Nephron progenitor cell (in vitro differentiated cells): Measurements from ENCODE around the gene ZNF546.

Source experiments
- DNase-seq: peaks from one replicate; pipeline ENCODE4 v3.0.0; 2021
- H3K27ac Mint-ChIP-seq: 2 replicates; pipeline ENCODE4 v1.8.0; 2021; ENCODE audit warnings: mild to moderate bottlenecking, moderate library complexity, mixed read lengths
- H3K27me3 Mint-ChIP-seq: 2 replicates; pipeline ENCODE4 v1.8.0; 2021; ENCODE audit warnings: mild to moderate bottlenecking, low read depth, mixed read lengths; ENCODE audit not compliant: poor library complexity
- H3K36me3 Mint-ChIP-seq: 2 replicates; pipeline ENCODE4 v1.8.0; 2021; ENCODE audit warnings: low read depth, mixed read lengths
- H3K4me1 Mint-ChIP-seq: 2 replicates; pipeline ENCODE4 v1.8.0; 2021; ENCODE audit warnings: mixed read lengths
- H3K4me3 Mint-ChIP-seq: 2 replicates; pipeline ENCODE4 v1.8.0; 2021; ENCODE audit warnings: mild to moderate bottlenecking, moderate library complexity, mixed read lengths
- H3K9me3 Mint-ChIP-seq: 2 replicates; pipeline ENCODE4 v1.8.0; 2021; ENCODE audit warnings: mild to moderate bottlenecking, moderate library complexity, mixed read lengths
- CTCF ChIP-seq: fragments of 200-600 bp; sonication (generic); IDR thresholded peaks from 2 replicates; pipeline ENCODE4 v1.5.0; 2021; ENCODE audit warnings: antibody characterized with exemption

Gene ZNF546

GRCh38 chr19:40006273-40006691 lies 9.4 kb downstream of the ZNF546 start:
- H3K36me3 Mint-ChIP-seq = peaks cover 57% of the 10 kb centered on the region
- no peaks in the 10 kb centered on the region for H3K27me3 Mint-ChIP-seq
- H3K27ac Mint-ChIP-seq = peak overlapping the region; percentile 14
- no peaks in the 10 kb centered on the region for H3K4me1 Mint-ChIP-seq
- H3K4me3 Mint-ChIP-seq = no peak overlapping the region
- peaks cover 25% of the 10 kb centered on the region for H3K9me3 Mint-ChIP-seq
- TF ChIP-seq CTCF = no peak
- DNase-seq = no peak

GRCh38 chr19:40009674-40010073 lies 12.8 kb downstream of the ZNF546 start:
- no peak overlapping the region for H3K27ac Mint-ChIP-seq
- TF ChIP-seq CTCF = no peak
- H3K36me3 Mint-ChIP-seq = peaks cover 86% of the 10 kb centered on the region
- DNase-seq = no peak
- no peaks in the 10 kb centered on the region for H3K27me3 Mint-ChIP-seq
- no peaks in the 10 kb centered on the region for H3K4me1 Mint-ChIP-seq
- peaks cover 59% of the 10 kb centered on the region for H3K9me3 Mint-ChIP-seq
- no peak overlapping the region for H3K4me3 Mint-ChIP-seq

- no peak overlapping the region for H3K27ac Mint-ChIP-seq
- no peak for TF ChIP-seq CTCF
- peaks cover 84% of the 10 kb centered on the region for H3K36me3 Mint-ChIP-seq
- no peak overlapping the region for H3K4me3 Mint-ChIP-seq
- H3K4me1 Mint-ChIP-seq = no peaks in the 10 kb centered on the region
- DNase-seq = no peak
- H3K9me3 Mint-ChIP-seq = peaks cover 97% of the 10 kb centered on the region
- no peaks in the 10 kb centered on the region for H3K27me3 Mint-ChIP-seq
Measured at GRCh38 chr19:40013991-40014390, 17.1 kb downstream of the ZNF546 start.

DNA sequence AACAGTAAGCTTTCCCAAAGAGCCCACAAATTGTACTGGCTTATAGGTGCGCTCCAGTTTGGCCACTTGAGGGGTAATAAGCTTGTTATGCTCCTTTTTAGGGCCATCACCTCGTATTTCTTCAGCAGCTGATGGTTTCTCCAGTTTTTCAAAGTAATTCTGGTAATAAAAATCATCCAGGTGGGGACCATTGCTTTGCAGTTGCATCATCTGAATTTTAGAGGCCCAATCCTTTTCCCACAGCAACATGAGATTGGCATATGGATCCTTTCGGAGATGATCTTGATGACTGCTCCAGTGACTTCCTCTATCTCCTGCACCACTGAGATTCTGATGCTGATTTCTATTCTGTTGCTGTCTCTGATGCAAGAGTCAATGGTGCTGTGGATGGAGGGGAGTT lies 27.1 kb downstream of the ZNF546 start:
- no peaks in the 10 kb centered on the region for H3K4me1 Mint-ChIP-seq
- H3K4me3 Mint-ChIP-seq = no peak overlapping the region
- H3K9me3 Mint-ChIP-seq = peaks cover 96% of the 10 kb centered on the region

DNA sequence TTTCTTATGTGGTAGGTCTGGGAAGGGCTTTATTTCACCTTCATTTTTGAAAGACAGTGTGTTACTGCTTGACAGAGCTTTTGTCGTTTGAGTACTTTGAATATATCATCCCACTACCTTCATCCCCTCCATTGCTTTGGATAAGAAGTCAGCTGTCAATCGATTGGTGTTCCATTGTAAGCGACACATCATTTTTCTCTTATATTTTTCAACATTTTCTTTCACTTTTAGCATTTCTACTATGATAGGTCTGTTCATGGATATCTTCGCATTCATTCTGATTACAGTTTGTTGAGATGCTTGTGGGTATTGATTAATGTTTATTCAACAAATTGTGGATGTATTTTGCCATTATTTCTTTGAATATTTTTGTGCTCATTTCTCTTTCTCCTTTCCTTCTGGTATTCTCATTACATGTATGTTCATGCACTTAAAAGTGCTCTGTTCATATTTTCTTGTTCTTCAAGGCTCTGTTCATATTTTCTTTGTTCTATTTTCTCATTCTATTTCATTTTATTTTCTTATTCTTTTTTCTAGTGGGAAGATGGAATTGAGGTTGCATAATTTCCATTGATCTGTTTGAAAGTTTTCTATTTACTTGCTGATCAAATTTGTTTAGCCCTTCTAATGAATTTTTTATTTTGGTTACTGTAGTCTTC lies 29.2 kb downstream of the ZNF546 start:
- no peak overlapping the region for H3K4me3 Mint-ChIP-seq
- peaks cover 98% of the 10 kb centered on the region for H3K9me3 Mint-ChIP-seq
- DNase-seq = no peak
- peaks cover 70% of the 10 kb centered on the region for H3K36me3 Mint-ChIP-seq
- no peak overlapping the region for H3K27ac Mint-ChIP-seq
- no peaks in the 10 kb centered on the region for H3K4me1 Mint-ChIP-seq
- peaks cover 10% of the 10 kb centered on the region for H3K27me3 Mint-ChIP-seq
- TF ChIP-seq CTCF = no peak

More for the DNA sequence above, 27.1 kb downstream of the ZNF546 start:
- H3K36me3 Mint-ChIP-seq = peaks cover 59% of the 10 kb centered on the region
- no peak for TF ChIP-seq CTCF
- peaks cover 10% of the 10 kb centered on the region for H3K27me3 Mint-ChIP-seq
- DNase-seq = no peak
- no peak overlapping the region for H3K27ac Mint-ChIP-seq

DNA sequence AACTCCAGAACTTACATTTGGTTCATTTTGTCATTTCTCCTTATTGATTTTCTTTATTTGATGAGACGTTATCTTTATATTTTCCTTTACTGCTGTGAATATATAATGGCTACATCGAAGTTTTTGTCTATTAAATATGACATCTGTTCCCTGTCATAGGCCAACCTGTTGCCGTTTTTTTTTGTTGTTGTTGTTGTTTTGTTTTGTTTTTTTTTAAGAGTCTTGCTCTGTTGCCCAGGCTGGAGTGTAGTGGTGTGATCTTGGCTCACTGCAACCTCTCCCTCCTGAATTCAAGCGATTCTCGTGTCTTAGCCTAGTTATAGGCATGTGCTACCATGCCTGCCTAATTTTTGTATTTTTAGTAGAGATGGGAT lies 29.7 kb downstream of the ZNF546 start:
- Mint-ChIP-seq H3K27ac (no peak overlapping the region), H3K4me1 (no peaks in the 10 kb centered on the region), H3K36me3 (peaks cover 73% of the 10 kb centered on the region), H3K4me3 (no peak overlapping the region), H3K27me3 (peaks cover 10% of the 10 kb centered on the region), H3K9me3 (peaks cover 98% of the 10 kb centered on the region)
- no peak for TF ChIP-seq CTCF
- no peak for DNase-seq
